HCT116 (cell line): ENCODE measurements around the gene USP32.

Source experiments
- CEBPB ChIP-seq: IDR thresholded peaks from 2 replicates; pipeline ENCODE4 v1.6.1; 2012; ENCODE audit warnings: low read depth
- CTCF ChIP-seq, 3 experiments: fragments of 200-600 bp in 1 of 3; sonication (generic) in 1 of 3; IDR thresholded peaks in 2 of 3; conservative IDR thresholded peaks in 1 of 3; 2 replicates each; pipeline ENCODE4 v1.5.1; 2012 to 2017; ENCODE audit warnings: low read depth in 2 of 3, low read length in 2 of 3, antibody characterized with exemption in 1 of 3, borderline replicate concordance in 1 of 3, control low read depth in 1 of 3, mild to moderate bottlenecking in 1 of 3, mixed read lengths in 1 of 3, mixed run types in 1 of 3, moderate library complexity in 1 of 3; ENCODE audit not compliant: insufficient read depth in 1 of 3
- EZH2 ChIP-seq: fragments of 200-600 bp; sonication (generic); IDR thresholded peaks from 2 replicates; pipeline ENCODE4 v1.6.1; 2017; ENCODE audit warnings: antibody characterized with exemption, mixed run types
- MAX ChIP-seq: IDR thresholded peaks from 2 replicates; pipeline ENCODE4 v1.6.1; 2012
- POLR2AphosphoS5 ChIP-seq: IDR thresholded peaks from 2 replicates; pipeline ENCODE4 v1.6.1; 2011; ENCODE audit warnings: mild to moderate bottlenecking, low read depth, low read length, moderate library complexity
- RAD21 ChIP-seq: IDR thresholded peaks from 2 replicates; pipeline ENCODE4 v1.6.1; 2012; ENCODE audit warnings: low read depth, mild to moderate bottlenecking

DNA sequence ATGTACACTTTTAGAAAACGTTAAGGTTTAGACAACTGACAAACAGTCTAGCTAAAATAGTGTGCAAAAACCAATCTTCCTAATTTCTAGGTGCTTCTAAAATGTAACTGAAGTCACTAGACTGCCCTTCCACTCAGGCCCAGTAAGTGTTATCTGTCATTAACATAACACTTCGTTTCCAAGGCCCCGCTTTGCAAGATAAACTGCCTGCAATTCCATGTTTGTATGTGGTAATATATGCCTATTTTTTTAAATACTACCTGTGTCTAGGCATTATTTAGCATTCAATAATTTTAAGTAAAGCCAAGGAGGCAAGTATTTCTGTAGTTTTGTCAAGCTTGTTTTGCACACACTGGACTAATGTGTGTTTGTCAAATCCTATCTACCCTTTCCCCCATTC, 3.2 kb downstream of the USP32 start:
- no peak for TF ChIP-seq CTCF (IDR thresholded peaks at IDR 0.05 in 2 of 3, conservative IDR thresholded peaks at IDR 0.05 in 1 of 3; ENCODE audit: borderline replicate concordance in 1 of 3, insufficient read depth in 1 of 3, low read depth in 2 of 3, low read length in 2 of 3)
- no peak for TF ChIP-seq RAD21
- TF ChIP-seq EZH2: no peak
- no peak for TF ChIP-seq CEBPB
- TF ChIP-seq MAX: no peak
- no peak for TF ChIP-seq POLR2AphosphoS5
